Stimulated activated CD4-positive, alpha-beta T cell treated with anti-CD3 and anti-CD28 coated beads, Interleukin-2, amount 100 ng/mL, for 24 hours (primary cell): Measurements from ENCODE around the gene CYP1B1.
"Not testable (repeated sequence)": the region's sequence is repeated elsewhere in the genome, so short reads cannot be mapped to it uniquely, and the experiment has no call there.

Experiments used
- DNase-seq, 2 donors: peaks; one replicate each; pipeline ENCODE4 v3.0.0-alpha.2; 2020

Gene CYP1B1

DNA sequence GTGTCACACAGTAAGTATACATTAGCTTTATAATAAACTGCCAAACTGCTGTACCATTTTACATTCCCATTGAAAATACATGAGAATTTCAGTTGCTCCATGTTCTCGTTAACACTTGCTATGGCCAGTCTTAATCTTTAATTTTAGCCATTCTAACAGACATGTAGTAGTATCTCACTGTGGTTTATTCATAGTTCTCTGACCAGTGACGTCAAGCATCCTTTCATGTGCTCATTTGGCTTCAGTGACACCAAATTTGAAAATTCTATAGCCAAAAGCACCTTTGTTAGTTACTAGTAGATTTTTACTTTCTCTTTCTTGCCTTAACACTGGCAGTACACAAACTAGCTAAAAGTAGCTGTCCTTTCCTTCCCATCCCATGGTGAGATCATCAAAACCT is 43.0 kb downstream of the CYP1B1 start:
- DNase-seq: no peak

DNA sequence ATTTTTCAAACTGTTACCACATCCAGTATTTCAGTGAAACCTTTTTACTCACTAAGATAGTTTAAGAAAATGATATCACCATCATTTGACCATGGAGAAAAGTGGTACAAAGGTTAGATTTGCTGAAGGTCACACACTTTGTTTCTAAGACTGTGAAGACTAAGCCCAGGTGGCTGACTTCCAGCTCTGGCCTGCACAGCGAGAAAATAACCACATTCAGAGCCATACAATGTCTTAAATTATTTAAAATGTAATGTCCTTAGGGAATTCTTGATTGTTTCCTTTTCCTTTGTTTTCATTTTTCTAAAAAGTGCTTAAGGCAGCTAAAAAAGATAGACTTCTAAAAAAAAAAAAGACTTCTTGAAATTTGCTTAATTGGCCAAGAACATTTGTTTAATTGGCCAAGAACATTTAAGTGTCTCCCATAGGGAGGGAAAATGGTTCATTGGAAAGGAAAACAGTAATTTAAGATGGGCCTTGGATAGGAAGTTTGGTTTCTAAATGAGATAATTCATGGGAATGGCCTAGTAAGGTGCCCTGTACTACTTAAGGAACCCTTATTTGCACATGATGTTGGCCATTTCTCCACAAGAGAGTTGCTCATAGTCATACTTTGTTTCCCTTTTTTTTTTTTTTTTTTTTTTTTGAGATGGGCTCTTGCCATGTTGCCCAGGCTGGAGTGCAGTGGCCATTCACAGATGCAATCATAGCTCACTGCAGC is 45.2 kb downstream of the CYP1B1 start:
- DNase-seq: no peak

DNA sequence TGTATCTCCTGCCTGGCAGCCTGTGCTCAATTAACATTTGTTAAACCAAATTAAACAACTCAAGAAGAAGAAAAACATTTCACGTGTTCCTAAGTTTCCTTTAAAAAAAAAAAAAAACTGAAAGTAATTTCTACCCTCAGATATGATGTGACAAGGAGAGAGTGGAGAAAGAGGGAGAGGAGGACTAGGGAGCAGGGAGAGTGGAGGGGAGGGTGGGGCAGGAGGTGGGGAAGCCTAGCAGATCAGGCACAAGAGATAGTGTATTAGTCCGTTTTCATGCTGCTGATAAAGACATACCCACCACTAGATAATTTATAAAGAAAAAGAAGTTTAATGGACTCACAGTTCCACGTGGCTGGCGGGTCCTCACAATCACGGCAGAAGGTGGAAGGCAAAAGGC is 46.4 kb downstream of the CYP1B1 start:
- DNase-seq: no peak

DNA sequence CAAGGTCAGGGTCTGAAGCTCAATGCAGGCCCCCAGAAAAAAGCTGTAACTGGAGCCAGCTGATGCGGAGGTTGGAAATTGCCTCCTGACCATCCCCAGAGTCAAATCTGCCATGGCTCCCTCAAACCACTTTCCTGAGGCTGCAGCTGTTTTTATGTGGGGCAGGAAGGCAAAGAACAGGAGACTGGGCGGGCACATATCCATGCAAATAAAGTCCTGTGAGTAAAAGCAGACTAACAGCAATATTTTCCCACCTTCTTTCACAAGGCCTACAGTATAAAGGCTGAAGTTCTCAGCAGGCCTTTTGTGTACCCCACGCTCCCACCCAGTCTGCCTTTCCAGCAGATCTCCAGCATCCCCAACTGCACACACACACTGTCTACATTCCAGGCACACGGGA is 47.1 kb downstream of the CYP1B1 start:
- DNase-seq: no peak

DNA sequence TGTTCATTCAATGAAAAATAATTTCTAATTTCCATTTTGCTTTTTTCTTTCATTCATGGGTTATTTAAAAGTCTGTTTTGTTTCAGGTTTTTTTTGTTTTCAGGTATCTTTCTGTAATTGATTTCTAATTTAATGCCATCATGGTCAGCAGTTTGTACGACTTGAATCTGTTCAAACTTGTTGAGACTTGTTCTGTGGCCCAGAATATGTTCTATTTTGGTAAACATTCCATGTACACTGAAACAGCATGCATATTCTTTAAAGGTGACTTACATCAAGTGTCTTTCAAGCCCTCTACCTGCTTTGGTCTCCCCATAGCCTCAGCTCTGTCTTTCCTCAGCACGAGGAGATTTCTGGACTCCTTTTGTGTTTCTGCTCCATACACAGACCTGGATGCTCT is 49.1 kb downstream of the CYP1B1 start:
- DNase-seq: no peak

DNA sequence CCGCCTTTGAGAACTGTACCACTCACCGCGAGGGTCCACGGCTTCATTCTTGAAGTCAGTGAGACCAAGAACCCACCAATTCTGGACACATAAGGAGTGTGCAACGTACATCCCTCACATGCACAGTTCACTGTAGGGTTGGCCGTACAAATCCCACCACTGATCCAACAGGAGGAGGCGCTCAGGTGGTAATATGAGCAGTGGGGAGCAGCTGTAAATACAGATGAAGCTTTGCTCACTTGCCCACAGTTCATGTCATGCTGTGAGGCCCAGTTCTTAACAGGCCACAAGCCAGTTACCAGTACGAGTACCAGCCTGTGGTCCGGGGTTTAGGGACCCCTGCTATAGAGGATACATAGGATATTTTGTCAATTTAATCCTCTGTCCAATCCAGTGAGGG is 54.4 kb downstream of the CYP1B1 start:
- DNase-seq: no peak

DNA sequence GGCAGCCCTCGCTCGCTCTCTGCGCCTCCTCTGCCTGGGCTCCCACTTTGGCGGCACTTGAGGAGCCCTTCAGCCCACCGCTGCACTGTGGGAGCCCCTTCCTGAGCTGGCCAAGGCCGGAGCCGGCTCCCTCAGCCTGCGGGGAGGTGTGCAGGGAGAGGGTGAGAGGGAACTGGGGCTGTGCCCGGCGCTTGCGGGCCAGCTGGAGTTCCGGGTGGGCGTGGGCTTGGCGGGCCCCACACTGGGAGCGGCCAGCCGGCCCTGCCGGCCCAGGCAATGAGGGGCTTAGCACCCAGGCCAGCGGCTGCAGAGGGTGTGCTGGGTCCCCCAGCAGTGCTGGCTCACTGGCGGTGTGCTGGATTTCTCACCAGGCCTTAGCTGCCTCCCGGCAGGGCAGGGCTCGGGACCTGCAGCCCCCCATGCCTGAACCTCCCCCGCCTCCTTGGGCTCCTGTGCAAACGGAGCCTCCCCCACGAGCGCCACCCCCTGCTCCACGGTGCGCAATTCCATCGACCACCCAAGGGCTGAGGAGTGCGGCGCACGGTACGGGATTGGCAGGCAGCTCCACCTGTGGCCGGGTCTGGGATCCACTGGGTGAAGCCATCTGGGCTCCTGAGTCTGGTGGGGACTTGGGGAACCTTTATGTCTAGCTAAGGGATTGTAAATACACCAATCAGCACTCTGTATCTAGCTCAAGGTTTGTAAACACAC is 55.4 kb downstream of the CYP1B1 start:
- DNase-seq: not testable (repeated sequence)

DNA sequence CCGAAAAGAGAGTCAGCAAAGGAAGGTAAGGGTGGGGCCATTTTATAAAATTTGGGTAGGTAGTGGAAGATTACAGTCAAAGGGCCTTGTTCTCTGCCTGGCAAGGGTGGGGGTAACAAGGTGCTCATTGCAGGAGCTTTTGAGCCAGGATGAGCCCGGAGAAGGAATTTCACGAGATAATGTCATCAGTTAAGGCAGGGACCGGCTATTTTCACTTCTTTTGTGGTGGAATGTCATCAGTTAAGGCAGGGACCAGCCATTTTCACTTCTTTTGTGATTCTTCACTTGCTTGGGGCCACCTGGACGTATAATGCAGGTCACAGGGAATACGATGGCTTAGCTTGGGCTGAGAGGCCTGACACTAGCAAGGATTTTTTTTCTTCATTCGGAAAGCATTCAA is 58.1 kb downstream of the CYP1B1 start:
- no peak for DNase-seq
